ENCODE results near the gene PROM2. TPM values are rescaled to one million over a fixed set of nuclear protein-coding genes. Genes with fewer than 3 reads are reported as not detected.
A peak's percentile ranks its signal among the peaks of the same experiment; 100 is the strongest.
"Not testable (repeated sequence)": the region's sequence is repeated elsewhere in the genome, so short reads cannot be mapped to it uniquely, and the experiment has no call there.

Gene PROM2, protein sequence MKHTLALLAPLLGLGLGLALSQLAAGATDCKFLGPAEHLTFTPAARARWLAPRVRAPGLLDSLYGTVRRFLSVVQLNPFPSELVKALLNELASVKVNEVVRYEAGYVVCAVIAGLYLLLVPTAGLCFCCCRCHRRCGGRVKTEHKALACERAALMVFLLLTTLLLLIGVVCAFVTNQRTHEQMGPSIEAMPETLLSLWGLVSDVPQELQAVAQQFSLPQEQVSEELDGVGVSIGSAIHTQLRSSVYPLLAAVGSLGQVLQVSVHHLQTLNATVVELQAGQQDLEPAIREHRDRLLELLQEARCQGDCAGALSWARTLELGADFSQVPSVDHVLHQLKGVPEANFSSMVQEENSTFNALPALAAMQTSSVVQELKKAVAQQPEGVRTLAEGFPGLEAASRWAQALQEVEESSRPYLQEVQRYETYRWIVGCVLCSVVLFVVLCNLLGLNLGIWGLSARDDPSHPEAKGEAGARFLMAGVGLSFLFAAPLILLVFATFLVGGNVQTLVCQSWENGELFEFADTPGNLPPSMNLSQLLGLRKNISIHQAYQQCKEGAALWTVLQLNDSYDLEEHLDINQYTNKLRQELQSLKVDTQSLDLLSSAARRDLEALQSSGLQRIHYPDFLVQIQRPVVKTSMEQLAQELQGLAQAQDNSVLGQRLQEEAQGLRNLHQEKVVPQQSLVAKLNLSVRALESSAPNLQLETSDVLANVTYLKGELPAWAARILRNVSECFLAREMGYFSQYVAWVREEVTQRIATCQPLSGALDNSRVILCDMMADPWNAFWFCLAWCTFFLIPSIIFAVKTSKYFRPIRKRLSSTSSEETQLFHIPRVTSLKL
- total RNA-seq: 13.6 TPM
- polyA plus RNA-seq: 25.1 TPM

DNA sequence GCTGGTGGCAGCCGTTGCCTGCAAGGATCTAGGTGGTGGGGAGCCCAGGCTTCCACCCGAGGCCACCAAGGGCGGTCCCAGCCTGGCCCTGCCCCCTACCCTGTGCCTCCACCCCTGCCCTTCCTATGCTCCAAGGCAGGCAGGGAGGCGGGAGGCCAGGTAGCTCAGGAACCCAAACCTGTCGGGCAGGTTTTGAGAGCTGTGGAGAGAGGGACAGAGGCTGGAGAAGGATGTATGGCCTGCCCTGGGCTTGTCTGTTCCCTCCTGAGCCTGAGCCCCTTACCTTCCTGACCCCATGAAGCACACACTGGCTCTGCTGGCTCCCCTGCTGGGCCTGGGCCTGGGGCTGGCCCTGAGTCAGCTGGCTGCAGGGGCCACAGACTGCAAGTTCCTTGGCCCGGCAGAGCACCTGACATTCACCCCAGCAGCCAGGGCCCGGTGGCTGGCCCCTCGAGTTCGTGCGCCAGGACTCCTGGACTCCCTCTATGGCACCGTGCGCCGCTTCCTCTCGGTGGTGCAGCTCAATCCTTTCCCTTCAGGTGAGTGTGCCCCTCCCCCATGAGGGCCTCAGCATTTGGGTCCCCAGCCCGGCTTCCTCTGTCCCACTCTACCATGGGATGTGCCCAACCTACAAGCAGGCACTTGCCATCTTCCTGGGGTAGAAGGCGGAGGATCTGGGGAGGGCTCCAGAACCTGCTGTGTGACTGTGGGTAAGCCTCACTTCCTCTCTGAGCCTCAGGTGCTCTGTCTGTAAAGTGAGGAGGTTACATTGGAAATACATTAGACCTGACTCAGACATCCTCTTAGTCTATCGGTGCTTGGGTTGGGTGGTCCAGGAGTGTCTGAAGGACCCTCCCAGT, at the start of gene PROM2:
TSS of gene PROM2 (plus strand) at position 159 of the 860 bp plus-strand sequence. CDS start at position 296, 137 bp downstream.
- DNase-seq (ENCODE audit: extremely low spot score): peak; percentile 32
- Histone ChIP-seq H3K36me3 (ENCODE audit: insufficient read depth) (no peaks in the 10 kb centered on the region), H3K27ac (ENCODE audit: low read depth) (peak within 1 kb of the TSS; percentile 68), H3K4me1 (ENCODE audit: insufficient read depth) (no peaks in the 10 kb centered on the region), H3K4me3 (ENCODE audit: low read depth, low read length) (peak within 1 kb of the TSS; percentile 14)
- 66% methylated on average over 17 of the region's 17 CpGs for WGBS

DNA sequence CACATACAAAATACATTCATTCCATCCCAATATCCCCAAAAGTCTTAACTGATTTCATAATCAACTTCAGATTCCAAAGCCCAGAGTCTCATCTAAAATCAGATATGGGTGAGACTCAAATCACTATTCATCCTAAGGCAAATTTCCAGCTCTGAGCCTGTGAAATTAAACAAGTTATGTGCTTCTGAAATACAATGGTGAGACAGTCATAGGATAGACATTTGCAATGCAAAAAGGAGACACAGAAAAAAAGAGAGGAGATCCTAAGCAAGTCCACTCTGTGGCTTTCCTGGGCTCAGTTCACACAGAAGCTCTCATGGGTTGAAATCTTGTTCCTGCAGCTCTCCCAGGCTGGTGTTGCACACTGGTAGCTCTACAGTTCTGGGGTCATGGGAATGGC, 48.6 kb upstream of the PROM2 start:
- no peaks in the 10 kb centered on the region for H3K36me3 ChIP-seq (ENCODE audit: insufficient read depth)
- no peak for DNase-seq (ENCODE audit: extremely low spot score)
- H3K27ac ChIP-seq (ENCODE audit: low read depth): no peak overlapping the region
- no peaks in the 10 kb centered on the region for H3K4me1 ChIP-seq (ENCODE audit: insufficient read depth)
- H3K4me3 ChIP-seq (ENCODE audit: low read depth, low read length): no peak overlapping the region

- Histone ChIP-seq H3K4me1 (ENCODE audit: insufficient read depth) (no peaks in the 10 kb centered on the region), H3K4me3 (ENCODE audit: low read depth, low read length) (no peak overlapping the region), H3K36me3 (ENCODE audit: insufficient read depth) (no peaks in the 10 kb centered on the region), H3K27ac (ENCODE audit: low read depth) (no peak overlapping the region)
- WGBS: 53% methylated on average over 3 of the region's 3 CpGs
- peak; percentile 6 for DNase-seq (ENCODE audit: extremely low spot score)
These were observed 42.5 kb upstream of the PROM2 start for GRCh38 chr2:95231723-95232122.

GRCh38 chr2:95232232-95232631, 42.0 kb upstream of the PROM2 start:
- WGBS: 84% methylated on average over 1 of the region's 1 CpG
- Histone ChIP-seq H3K36me3 (ENCODE audit: insufficient read depth) (no peaks in the 10 kb centered on the region), H3K4me3 (ENCODE audit: low read depth, low read length) (no peak overlapping the region), H3K27ac (ENCODE audit: low read depth) (no peak overlapping the region), H3K4me1 (ENCODE audit: insufficient read depth) (no peaks in the 10 kb centered on the region)
- no peak for DNase-seq (ENCODE audit: extremely low spot score)

- WGBS: 86% methylated on average over 5 of the region's 5 CpGs
- Histone ChIP-seq H3K4me1 (ENCODE audit: insufficient read depth) (no peaks in the 10 kb centered on the region), H3K27ac (ENCODE audit: low read depth) (no peak overlapping the region), H3K36me3 (ENCODE audit: insufficient read depth) (no peaks in the 10 kb centered on the region), H3K4me3 (ENCODE audit: low read depth, low read length) (no peak overlapping the region)
- DNase-seq (ENCODE audit: extremely low spot score): no peak
These were observed 39.9 kb upstream of the PROM2 start for GRCh38 chr2:95234286-95234785.

DNA sequence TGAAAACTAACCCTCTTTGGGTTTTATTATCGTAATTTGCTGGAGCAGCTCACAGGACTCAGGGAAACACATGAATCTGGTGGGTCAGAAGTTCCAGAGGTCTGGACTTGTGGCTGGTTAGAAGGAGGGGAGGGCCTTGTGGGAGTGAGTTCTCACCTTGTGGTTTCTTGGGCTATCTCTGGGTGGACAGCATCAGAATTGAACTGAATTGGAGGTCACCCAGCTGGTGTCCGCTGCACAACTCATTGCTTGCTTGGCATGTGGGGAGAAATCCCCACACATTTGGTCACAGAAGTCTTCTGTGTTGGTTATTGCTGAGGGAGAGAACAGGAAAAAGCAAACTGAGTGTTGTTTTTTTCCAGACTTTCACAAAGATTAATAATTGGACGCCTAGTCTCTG, 39.4 kb upstream of the PROM2 start:
- H3K4me1 ChIP-seq (ENCODE audit: insufficient read depth): no peaks in the 10 kb centered on the region
- H3K27ac ChIP-seq (ENCODE audit: low read depth): no peak overlapping the region
- H3K36me3 ChIP-seq (ENCODE audit: insufficient read depth): no peaks in the 10 kb centered on the region
- H3K4me3 ChIP-seq (ENCODE audit: low read depth, low read length): no peak overlapping the region
- DNase-seq (ENCODE audit: extremely low spot score): no peak
- 95% methylated on average over 3 of the region's 3 CpGs for WGBS

- no peak overlapping the region for H3K4me3 ChIP-seq (ENCODE audit: low read depth, low read length)
- no peaks in the 10 kb centered on the region for H3K4me1 ChIP-seq (ENCODE audit: insufficient read depth)
- no peak for DNase-seq (ENCODE audit: extremely low spot score)
- H3K36me3 ChIP-seq (ENCODE audit: insufficient read depth): no peaks in the 10 kb centered on the region
- no peak overlapping the region for H3K27ac ChIP-seq (ENCODE audit: low read depth)
These were observed 36.1 kb upstream of the PROM2 start for GRCh38 chr2:95238131-95238530.

GRCh38 chr2:95240091-95240490, 34.2 kb upstream of the PROM2 start:
- no peak for DNase-seq (ENCODE audit: extremely low spot score)
- no peak overlapping the region for H3K4me3 ChIP-seq (ENCODE audit: low read depth, low read length)
- 93% methylated on average over 5 of the region's 5 CpGs for WGBS
- no peak overlapping the region for H3K27ac ChIP-seq (ENCODE audit: low read depth)
- H3K36me3 ChIP-seq (ENCODE audit: insufficient read depth): no peaks in the 10 kb centered on the region
- no peaks in the 10 kb centered on the region for H3K4me1 ChIP-seq (ENCODE audit: insufficient read depth)

GRCh38 chr2:95240556-95240955, 33.7 kb upstream of the PROM2 start:
- Histone ChIP-seq H3K36me3 (ENCODE audit: insufficient read depth) (no peaks in the 10 kb centered on the region), H3K4me3 (ENCODE audit: low read depth, low read length) (no peak overlapping the region), H3K27ac (ENCODE audit: low read depth) (no peak overlapping the region), H3K4me1 (ENCODE audit: insufficient read depth) (no peaks in the 10 kb centered on the region)
- no peak for DNase-seq (ENCODE audit: extremely low spot score)
- WGBS: 96% methylated on average over 5 of the region's 5 CpGs

- not testable (repeated sequence) for DNase-seq (ENCODE audit: extremely low spot score)
- 91% methylated on average over 1 of the region's 1 CpG for WGBS
These were observed 32.2 kb upstream of the PROM2 start for GRCh38 chr2:95242084-95242483.

DNA sequence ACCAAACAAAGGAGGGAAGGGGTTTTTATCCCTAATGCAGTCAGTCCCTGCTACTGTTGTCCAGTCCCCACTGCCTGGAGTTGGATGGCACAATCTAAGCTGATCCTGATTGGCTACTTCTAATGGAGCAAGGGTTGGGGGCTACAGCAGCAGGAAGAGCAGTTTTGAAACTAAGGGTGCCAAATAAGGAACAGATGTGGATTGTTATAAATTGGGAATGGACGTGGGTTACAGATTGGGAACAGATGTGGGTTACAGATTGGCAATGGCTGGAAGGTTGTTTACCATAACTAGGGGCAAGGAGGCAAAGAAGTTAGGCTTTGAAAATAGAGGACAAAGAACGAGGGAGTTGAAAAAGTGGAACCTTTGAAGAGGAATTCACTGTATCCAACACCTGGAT, 16.0 kb upstream of the PROM2 start:
- WGBS: 34% methylated on average over 2 of the region's 2 CpGs
- H3K4me1 ChIP-seq (ENCODE audit: insufficient read depth): no peaks in the 10 kb centered on the region
- H3K27ac ChIP-seq (ENCODE audit: low read depth): no peak overlapping the region
- H3K36me3 ChIP-seq (ENCODE audit: insufficient read depth): no peaks in the 10 kb centered on the region
- no peak for DNase-seq (ENCODE audit: extremely low spot score)
- no peak overlapping the region for H3K4me3 ChIP-seq (ENCODE audit: low read depth, low read length)

More at GRCh38 chr2:95242084-95242483, 32.2 kb upstream of the PROM2 start:
- H3K27ac ChIP-seq (ENCODE audit: low read depth); H3K36me3 ChIP-seq (ENCODE audit: insufficient read depth); H3K4me3 ChIP-seq (ENCODE audit: low read depth, low read length); H3K4me1 ChIP-seq (ENCODE audit: insufficient read depth): not testable (repeated sequence)

DNA sequence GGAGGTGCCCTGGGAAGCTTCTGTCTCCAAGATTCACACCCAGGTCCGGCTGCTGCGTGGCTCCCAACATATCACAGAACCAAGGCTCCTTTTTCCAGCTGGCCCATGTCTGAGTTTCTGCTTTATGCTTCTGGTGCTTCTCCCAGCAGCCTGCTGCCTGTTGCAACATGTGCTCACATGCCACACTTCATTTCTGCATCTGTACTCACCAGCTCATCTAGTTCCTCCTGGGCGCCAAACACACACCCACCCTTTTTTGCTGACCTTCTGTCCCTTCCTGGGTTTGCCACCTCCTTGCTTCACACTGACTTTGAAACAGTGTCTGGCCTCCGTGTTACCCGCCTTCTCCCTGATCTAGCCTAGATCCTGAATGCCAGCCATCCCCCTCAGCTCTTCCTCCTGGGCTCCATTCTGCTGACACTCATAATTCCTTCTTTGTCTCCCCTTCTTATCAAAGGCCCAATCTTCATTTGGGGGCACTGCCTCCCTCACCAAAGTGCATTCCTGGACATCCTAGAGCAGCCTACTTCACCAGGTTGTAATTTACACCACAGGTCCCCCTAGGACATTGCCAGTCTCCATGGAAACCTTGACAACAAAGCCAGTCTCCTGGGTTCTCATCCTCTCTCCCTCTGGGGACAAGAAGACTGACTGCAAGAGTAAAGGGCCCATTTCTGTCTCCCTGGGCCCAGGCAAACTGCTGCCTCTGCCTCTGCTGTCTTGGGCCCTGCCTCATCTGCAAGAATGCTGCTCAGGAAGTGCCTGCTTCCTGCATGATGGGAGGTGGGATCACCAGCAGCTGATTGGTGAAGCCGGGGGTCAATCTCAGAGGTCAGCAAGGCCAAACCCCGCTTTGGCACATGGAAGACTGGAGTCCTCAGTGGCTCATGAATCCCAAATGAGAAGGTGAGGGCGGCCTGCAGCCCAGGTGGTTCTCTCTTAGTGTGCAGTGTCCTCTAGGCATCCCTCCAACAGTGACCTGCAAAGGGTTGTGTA, 13.9 kb upstream of the PROM2 start:
- 75% methylated on average over 8 of the region's 8 CpGs for WGBS
- Histone ChIP-seq H3K4me1 (ENCODE audit: insufficient read depth) (no peaks in the 10 kb centered on the region), H3K4me3 (ENCODE audit: low read depth, low read length) (no peak overlapping the region), H3K27ac (ENCODE audit: low read depth) (peak overlapping the region; percentile 73), H3K36me3 (ENCODE audit: insufficient read depth) (no peaks in the 10 kb centered on the region)
- peak; percentile 32 for DNase-seq (ENCODE audit: extremely low spot score)
